ENCODE results near the gene COL19A1.
"Not testable (repeated sequence)": the region's sequence is repeated elsewhere in the genome, so short reads cannot be mapped to it uniquely, and the experiment has no call there.

GRCh38 chr6:69965974-69966373 is 99.6 kb downstream of the COL19A1 start:
- not testable (repeated sequence) for TF ChIP-seq CTCF, POLR2A (IDR thresholded peaks at IDR 0.05)
